ENCODE measurements around the gene INSM1.

Gene INSM1

DNA sequence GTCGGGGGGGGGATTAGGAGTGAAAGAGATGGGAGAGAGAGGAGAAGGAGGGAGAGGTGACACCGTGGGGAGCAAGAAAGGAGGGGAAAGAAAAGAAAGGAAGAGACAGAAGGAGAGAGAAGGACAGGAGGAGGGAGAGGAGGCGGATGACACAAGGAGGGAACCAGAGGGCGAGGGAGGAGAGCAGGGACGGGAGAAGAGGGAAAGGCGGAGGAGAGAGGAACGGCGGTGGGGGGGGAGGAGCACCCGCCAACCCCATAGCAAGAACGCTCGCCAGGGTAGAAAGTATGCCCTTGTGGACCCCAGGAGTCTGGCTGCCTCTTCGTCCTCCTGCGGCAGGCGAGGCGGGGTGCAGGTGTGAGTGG is 4.5 kb upstream of the INSM1 start:
- no peak for DNase-seq

DNA sequence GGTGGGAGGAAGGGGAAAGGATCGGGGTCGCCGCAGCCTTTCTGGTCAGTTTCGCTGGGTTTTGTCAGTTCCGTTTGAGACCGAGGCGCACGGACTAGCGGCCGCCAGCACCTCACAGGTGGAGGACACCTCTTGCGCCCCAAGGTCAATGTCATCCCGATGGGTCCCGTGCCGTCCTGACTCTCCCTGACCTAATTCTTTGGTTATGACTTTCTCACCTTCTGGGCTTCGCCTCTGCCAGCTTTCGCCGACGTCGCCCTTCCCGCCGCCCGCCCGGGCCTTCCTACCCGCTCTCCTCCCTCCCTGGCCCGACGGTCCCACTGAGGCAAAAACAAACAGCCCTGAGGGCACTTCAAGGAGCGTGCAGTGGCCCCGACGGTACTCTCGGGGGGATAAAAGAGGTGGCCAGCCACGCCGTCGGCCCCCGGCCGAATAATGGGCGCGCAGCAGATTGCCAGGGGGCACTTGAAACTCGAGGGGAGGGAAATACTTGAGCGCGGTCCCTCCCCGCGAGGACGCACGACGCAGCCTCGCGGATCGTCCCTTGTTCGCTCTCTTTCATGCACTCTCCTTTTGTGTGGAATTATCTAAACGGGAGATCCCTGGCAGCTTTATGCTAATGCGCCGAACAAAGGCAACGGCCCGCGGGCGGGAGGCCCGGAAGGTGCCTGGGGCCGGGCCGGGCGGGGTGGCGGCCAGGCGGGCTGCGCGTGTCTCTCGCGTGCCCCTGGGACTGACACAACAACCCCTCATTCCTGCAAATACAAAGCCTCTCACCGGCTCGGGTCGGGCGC is 3.9 kb upstream of the INSM1 start:
- DNase-seq = no peak

DNA sequence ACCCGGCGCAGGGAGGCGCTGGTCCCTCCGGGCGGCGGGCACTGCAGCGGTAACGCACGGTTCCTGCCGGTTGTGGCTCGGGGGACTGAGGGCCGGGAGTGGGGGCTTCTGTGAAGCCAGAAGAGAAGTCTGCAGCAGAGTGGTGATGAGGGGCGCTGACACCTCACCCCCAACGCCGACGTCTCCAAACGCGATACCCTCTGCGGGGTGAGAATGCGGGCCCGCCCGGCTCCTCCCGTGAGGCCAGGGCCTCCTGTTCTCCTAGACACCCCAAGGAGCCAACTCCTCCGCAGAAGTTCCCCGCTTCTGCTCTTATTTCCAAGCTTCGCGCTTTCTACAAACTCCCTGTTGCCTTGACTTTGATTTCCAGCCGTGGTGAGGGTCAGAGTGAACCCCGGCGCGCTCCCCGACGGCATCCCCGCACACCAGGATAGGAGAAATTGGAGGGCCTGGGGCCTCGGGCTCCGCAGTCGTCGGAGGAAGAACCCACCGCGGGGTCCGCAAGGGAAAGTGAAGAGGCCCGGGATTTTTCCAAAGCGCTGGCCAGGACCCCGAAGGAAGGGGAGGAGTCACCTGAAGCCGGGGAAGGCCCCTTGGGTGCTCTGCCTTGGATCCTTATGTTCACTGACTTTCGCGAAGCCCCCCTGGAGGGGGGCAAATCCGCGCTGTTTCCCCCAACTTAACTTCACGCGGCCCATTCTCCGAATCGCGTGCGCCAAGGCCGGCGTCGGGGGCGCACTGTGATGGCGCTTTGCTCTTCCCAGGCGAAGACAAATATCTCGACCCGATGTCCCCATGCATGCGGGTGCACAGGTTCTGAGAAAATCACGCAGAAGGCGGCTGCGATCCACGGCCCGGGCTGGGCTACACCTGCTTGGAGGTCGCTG is 3.1 kb upstream of the INSM1 start:
- DNase-seq = no peak

- DNase-seq = no peak
Measured at GRCh38 chr20:20365480-20366161, 2.3 kb upstream of the INSM1 start.

GRCh38 chr20:20366551-20366875 is 1.4 kb upstream of the INSM1 start:
- no peak for DNase-seq

GRCh38 chr20:20366876-20367574 is 879 bp upstream of the INSM1 start:
- DNase-seq = no peak

DNA sequence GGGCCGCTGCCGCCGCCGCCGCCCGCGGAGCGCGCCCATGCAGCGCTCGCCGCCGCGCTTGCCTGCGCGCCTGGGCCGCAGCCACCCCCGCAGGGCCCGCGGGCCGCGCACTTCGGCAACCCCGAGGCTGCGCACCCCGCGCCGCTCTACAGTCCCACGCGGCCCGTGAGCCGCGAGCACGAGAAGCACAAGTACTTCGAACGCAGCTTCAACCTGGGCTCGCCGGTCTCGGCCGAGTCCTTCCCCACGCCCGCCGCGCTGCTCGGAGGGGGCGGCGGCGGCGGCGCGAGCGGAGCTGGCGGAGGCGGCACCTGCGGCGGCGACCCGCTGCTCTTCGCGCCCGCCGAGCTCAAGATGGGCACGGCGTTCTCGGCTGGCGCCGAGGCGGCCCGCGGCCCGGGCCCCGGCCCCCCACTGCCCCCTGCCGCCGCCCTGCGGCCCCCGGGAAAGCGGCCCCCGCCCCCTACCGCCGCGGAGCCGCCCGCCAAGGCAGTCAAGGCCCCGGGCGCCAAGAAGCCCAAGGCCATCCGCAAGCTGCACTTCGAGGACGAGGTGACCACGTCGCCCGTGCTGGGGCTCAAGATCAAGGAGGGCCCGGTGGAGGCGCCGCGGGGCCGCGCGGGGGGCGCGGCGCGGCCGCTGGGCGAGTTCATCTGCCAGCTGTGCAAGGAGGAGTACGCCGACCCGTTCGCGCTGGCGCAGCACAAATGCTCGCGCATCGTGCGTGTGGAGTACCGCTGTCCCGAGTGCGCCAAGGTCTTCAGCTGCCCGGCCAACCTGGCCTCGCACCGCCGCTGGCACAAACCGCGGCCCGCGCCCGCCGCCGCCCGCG is 730 bp downstream of the INSM1 start:
- no peak for DNase-seq

DNA sequence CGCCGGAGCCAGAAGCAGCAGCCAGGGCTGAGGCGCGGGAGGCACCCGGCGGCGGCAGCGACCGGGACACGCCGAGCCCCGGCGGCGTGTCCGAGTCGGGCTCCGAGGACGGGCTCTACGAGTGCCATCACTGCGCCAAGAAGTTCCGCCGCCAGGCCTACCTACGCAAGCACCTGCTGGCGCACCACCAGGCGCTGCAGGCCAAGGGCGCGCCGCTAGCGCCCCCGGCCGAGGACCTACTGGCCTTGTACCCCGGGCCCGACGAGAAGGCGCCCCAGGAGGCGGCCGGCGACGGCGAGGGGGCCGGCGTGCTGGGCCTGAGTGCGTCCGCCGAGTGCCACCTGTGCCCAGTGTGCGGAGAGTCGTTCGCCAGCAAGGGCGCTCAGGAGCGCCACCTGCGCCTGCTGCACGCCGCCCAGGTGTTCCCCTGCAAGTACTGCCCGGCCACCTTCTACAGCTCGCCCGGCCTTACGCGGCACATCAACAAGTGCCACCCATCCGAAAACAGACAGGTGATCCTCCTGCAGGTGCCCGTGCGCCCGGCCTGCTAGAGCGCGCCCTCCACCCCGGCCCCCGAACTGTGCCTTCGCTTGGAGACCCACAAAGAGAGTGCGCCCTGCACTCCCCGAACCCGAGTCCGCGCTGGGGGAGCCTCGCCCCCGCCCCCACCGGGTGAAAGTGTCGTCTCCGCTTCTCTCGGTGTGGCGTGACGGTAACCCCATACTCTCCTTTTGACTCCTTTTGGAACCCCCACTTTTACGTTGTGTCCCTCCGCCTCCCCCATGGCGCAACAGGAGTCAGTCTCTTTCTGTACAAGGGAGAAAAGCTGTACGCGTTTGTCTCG is 1.6 kb downstream of the INSM1 start:
- no peak for DNase-seq

GRCh38 chr20:20370094-20370575 is 2.2 kb downstream of the INSM1 start:
- no peak for DNase-seq

DNA sequence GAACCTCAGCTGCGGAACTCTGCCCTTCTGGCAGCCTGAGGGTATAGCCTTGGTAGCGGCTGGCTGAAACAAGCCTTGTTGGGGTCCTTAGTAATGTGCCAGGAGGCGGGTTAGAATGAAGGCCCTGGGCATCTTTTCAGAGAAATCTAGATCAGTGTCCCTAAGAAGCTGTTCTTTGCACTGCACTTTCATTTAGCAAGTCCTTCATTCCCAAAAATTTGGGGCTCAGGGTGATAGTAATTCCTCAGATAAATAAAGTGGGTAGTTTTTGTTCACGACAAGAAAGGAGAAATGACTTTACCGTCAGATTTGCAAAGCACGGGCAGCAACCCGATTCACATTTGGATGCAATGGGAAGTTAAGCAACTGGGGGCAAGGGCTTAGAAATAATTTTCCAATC is 3.2 kb downstream of the INSM1 start:
- no peak for DNase-seq

- no peak for DNase-seq
Measured at GRCh38 chr20:20371681-20372080, 3.8 kb downstream of the INSM1 start.

- DNase-seq = no peak
Measured at GRCh38 chr20:20373091-20373571, 5.2 kb downstream of the INSM1 start.

DNA sequence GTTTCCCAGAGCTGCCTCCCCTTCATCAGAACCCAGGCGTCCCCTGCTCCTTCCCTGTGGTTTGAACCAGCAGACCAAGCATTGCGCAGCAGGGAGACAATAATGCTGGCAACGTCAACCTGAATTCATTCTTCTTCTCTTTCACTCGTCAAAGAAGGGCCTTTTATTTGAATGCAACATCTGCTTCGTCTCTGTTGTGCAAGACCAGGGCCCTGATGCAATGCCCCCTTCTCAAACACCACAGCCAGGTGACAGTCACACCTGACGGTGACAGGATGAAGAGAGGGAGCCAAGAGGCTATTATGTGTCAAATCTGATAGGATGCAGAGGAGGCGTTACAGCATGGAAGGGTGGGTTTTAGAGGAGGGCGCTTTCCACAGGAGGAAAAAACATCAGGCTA is 8.0 kb downstream of the INSM1 start:
- DNase-seq = no peak

DNA sequence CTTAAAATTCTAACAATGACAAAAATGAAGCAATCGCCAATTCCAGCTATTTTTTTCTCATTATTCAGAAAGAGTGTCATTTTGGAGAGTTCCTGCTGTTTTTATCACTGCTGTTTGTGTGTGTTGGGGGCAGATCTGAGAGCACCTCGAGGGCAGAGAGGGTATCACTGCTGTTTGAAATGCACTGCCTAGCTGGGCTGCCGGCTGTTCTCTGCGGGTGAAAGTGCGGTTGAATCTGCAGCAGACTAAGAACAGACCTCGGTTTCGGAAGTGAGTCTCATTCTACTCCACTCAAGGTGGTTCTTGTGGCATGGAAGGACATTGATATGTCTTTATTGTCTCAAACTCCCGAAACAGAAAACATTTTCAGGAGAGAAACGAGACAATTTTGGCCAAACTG is 18.3 kb downstream of the INSM1 start:
- no peak for DNase-seq

DNA sequence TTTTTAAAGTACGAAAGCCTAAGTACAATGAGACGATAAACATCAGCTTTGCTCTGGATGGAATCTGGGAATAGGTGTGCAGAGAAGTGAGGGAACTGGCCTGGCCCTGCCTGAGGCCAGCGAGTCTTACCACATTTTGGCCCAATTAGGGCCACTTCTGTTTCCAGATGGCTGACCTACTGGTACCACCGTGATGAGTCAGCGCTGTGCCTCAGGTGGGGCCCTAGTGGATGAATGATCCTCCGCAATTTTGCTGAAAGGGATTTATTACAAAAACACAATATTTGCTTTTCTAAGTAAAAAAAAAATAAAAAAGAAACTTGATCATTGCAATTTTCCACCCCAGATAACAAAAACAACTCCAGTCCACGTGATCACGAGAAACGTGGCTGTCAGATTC is 22.5 kb downstream of the INSM1 start:
- DNase-seq = no peak

DNA sequence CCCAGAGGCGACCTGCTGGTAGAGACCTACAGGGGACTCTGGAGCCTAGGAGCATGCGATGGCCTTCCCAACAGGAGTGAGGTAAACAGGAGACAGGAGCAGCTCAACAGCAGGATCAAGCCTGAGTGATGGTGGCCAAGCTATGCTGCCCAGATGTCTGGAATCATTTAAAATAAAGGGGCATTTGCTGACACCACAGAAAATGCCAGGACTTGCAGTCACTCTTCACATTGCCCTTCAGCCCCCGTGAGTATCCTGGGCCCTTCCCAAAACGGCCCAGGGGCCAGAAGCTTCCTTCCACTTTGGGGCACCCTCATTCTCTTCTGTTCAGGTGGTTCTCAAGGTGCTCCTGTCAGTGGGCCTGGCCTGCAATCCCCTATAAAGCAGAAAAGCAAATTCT is 23.2 kb downstream of the INSM1 start:
- DNase-seq = no peak

DNA sequence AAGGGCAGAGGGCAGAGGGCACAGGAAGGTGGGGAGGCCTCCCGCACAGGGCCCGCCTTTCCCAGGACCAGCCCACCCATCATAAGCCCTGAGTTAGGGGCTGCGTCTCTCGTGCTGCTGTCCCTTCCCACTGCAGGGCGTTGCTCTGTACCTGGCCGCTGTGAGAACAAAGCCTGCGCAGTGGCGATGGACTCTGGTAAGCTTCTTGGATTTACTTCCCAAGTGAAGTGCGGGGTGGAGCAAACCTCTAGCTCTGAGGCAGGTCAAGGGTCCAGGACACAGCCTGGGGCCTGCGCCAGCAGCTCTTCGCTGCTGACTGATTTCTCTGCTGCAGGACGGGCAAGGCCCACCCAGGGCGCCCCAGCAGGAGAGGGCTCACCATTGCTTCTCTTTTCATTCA is 23.9 kb downstream of the INSM1 start:
- DNase-seq = no peak

GRCh38 chr20:20393207-20394120 is 25.6 kb downstream of the INSM1 start:
- no peak for DNase-seq

- DNase-seq = no peak
Measured at GRCh38 chr20:20395087-20395486, 27.2 kb downstream of the INSM1 start.
